IPS-15b (cell line): ENCODE data around the gene CERS1.

Experiments used
- H3K27me3 ChIP-seq: one replicate; pipeline ENCODE4 v1.6.1; 2013; ENCODE audit warnings: low read length; ENCODE audit not compliant: control insufficient read depth, insufficient read depth
- H3K36me3 ChIP-seq: one replicate; pipeline ENCODE4 v1.6.1; 2013; ENCODE audit warnings: low read length; ENCODE audit not compliant: control insufficient read depth, insufficient read depth
- H3K4me1 ChIP-seq: one replicate; pipeline ENCODE4 v1.6.1; 2013; ENCODE audit warnings: mild to moderate bottlenecking, low read length; ENCODE audit not compliant: control insufficient read depth, insufficient read depth
- H3K4me3 ChIP-seq: one replicate; pipeline ENCODE4 v1.5.1; 2013; ENCODE audit warnings: low read depth, low read length
- H3K9ac ChIP-seq: one replicate; pipeline ENCODE4 v1.6.1; 2013; ENCODE audit warnings: low read depth, mild to moderate bottlenecking, low read length
- H3K9me3 ChIP-seq: one replicate; pipeline ENCODE4 v1.6.1; 2013; ENCODE audit warnings: mild to moderate bottlenecking, low read length; ENCODE audit not compliant: control insufficient read depth, insufficient read depth

Gene CERS1

DNA sequence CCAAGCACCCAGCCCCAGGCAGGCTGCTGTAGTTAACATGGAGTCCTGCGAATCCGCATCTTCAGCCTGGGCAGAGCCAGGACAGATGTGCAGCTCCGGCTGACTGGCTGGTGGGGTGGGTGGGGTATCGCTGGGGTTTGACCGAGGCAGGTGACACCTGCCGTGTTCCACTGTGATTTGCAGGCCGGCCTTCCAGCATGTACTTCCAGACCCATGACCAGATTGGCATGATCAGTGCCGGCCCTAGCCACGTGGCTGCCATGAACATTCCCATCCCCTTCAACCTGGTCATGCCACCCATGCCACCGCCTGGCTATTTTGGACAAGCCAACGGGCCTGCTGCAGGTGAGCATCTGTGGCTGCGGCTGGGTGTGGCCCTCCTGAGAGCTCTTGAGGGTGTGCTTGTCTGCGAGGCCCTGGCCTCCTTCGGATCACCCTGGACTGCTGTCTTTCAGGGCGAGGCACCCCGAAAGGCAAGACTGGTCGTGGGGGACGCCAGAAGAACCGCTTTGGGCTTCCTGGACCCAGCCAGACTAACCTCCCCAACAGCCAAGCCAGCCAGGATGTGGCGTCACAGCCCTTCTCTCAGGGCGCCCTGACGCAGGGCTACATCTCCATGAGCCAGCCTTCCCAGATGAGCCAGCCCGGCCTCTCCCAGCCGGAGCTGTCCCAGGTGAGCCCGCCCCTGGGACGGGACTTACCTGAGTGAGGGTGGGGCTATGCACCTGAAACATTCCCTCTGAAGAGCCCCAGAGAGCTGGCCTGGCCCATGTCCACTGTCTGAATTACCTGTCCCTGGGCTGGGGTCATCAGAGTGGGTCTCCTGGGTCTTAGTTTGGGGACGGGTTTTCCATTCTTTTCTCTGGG is 30.6 kb downstream of the CERS1 start:
- Histone ChIP-seq H3K9ac (no peak overlapping the region), H3K36me3 (peaks cover 63% of the 10 kb centered on the region), H3K4me3 (no peak overlapping the region), H3K9me3 (no peaks in the 10 kb centered on the region), H3K4me1 (no peaks in the 10 kb centered on the region), H3K27me3 (no peaks in the 10 kb centered on the region)

DNA sequence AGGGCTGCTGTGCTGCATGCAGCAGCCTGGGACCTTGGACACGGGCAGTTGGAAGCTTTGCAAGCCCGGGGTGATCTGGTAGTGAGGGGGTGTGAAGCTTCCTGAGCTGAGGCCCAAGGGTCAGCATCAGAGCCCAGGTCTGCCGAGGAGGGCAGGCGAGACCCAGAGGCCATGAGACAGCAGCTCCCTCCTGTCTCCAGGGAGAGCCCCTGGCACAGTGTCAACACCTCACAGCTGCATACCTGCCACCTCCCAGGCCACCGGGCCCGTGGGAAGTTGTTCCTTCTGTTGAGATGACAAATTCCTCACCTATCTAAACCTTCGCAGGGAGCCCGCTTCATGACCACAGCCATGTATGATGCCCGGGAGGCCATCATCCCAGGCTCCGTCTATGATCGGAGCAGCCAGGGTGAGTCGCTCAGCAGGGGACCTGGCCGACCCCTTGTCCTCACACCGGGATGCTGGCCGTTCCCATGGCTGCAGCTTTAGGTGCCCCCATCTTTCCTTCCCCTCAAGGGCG is 32.1 kb downstream of the CERS1 start:
- no peak overlapping the region for H3K4me3 ChIP-seq
- no peaks in the 10 kb centered on the region for H3K4me1 ChIP-seq
- no peaks in the 10 kb centered on the region for H3K27me3 ChIP-seq
- H3K36me3 ChIP-seq, result peaks cover 76% of the 10 kb centered on the region
- H3K9me3 ChIP-seq, result no peaks in the 10 kb centered on the region
- no peak overlapping the region for H3K9ac ChIP-seq

DNA sequence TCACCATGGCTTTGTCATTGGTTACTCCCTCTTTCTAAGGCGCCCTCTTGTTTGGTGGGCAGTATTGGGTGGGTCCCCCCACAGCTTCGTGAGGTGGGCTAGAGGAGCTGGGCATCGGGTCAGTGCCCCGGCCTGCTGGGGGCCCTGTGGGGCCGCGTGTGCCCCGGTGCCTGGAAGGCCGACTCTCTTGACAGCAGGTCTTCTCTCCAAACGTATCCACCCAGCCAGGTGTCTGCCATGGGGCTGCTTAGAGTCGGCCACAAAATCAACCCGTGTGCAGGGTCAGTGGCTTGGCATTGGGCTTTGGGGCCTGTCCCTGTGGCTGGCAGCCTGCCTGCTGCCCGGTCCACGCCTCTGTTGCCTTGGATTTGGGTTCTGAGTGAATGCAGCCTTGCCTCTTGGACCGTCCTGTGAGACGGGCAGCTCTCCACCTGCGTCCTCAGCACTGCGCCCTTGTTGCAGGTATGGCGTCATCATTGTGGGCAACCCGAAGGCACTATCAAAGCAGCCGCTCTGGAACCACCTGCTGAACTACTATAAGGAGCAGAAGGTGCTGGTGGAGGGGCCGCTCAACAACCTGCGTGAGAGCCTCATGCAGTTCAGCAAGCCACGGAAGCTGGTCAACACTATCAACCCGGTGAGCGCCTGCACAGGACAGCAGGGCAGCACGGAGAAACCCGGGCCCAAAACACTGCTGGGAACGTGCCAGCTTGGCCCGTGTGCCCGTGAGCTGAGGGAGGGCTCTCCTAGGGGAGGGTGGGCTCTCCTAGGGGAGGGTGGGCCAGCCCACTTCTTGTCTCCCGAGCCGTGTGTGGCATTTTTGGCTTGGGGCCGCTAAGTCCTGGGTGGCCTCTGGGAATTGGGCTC is 32.7 kb downstream of the CERS1 start:
- H3K9ac ChIP-seq, result no peak overlapping the region
- no peaks in the 10 kb centered on the region for H3K4me1 ChIP-seq
- H3K4me3 ChIP-seq, result no peak overlapping the region
- no peaks in the 10 kb centered on the region for H3K9me3 ChIP-seq
- H3K36me3 ChIP-seq, result peaks cover 81% of the 10 kb centered on the region
- H3K27me3 ChIP-seq, result no peaks in the 10 kb centered on the region

DNA sequence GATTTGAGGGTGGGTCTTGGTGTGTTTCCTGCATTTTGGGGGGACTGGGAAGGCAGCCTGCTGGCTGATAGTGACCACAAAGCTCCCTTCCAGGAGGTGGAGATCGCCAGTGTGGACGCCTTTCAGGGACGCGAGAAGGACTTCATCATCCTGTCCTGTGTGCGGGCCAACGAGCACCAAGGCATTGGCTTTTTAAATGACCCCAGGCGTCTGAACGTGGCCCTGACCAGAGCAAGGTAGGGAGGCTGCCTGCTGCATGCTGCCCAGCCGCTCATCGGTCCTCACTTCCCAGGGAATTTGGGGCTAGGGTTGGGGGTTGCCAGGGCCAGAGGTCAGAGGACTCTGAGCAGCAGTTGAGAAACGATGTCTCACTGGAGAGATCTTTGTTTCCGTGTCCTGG is 34.0 kb downstream of the CERS1 start:
- Histone ChIP-seq H3K9me3 (no peaks in the 10 kb centered on the region), H3K4me3 (no peak overlapping the region), H3K9ac (no peak overlapping the region), H3K27me3 (no peaks in the 10 kb centered on the region), H3K4me1 (no peaks in the 10 kb centered on the region), H3K36me3 (peaks cover 80% of the 10 kb centered on the region)

DNA sequence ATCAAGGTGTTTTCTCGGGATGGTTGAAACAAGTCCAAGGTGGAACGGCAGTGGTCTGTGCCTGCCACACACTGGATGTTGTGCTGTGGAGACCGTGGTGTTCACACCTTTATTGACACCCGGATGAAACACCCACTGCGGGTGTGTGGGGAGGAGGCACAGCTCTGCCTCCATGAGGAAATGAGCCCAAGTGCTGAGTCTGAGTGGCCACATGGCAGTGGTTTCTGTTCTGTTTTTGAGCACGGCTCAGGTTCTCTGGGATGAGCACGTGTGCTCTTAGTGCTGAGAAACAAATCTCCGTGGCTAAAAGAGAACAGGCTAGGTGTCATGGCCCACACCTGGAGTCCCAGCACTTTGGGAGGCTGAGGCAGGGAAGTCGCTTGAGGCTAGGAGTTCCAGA is 34.7 kb downstream of the CERS1 start:
- Histone ChIP-seq H3K4me1 (no peaks in the 10 kb centered on the region), H3K9me3 (no peaks in the 10 kb centered on the region), H3K27me3 (no peaks in the 10 kb centered on the region), H3K4me3 (no peak overlapping the region), H3K36me3 (peaks cover 87% of the 10 kb centered on the region), H3K9ac (no peak overlapping the region)

DNA sequence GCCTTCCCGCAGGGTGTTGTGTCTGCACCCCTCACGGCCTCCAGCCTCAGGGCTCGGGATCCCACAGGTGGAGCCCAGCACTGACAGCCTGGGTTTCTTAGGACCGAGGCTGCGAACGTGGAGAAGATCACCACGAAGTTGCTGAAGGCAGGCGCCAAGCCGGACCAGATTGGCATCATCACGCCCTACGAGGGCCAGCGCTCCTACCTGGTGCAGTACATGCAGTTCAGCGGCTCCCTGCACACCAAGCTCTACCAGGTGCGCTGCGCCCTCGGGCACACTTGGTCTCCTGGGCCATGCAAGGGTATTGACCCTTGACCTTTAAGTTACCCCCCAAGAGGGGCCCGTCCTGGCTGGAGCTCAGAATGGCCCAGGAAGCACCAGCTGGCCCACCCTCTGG is 35.2 kb downstream of the CERS1 start:
- Histone ChIP-seq H3K36me3 (peaks cover 89% of the 10 kb centered on the region), H3K9me3 (no peaks in the 10 kb centered on the region), H3K9ac (no peak overlapping the region), H3K4me1 (no peaks in the 10 kb centered on the region), H3K4me3 (no peak overlapping the region), H3K27me3 (no peaks in the 10 kb centered on the region)

DNA sequence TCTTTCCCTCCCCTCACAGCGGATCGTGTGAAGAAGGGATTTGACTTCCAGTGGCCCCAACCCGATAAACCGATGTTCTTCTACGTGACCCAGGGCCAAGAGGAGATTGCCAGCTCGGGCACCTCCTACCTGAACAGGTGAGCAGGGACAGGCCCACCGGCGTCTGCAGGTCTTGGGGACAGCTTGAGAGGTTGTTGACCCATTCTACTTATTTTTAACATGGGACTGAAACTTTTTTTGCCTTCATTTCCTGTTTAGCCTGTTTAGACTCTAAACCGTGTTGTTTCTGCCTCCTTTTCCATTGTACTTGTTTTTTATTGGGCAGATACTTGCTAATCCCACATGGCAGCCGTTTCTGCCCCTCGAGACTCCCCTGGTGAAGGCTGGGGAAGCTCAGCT is 35.7 kb downstream of the CERS1 start:
- Histone ChIP-seq H3K9me3 (no peaks in the 10 kb centered on the region), H3K4me1 (no peaks in the 10 kb centered on the region), H3K36me3 (peaks cover 89% of the 10 kb centered on the region), H3K9ac (no peak overlapping the region), H3K4me3 (no peak overlapping the region), H3K27me3 (no peaks in the 10 kb centered on the region)

DNA sequence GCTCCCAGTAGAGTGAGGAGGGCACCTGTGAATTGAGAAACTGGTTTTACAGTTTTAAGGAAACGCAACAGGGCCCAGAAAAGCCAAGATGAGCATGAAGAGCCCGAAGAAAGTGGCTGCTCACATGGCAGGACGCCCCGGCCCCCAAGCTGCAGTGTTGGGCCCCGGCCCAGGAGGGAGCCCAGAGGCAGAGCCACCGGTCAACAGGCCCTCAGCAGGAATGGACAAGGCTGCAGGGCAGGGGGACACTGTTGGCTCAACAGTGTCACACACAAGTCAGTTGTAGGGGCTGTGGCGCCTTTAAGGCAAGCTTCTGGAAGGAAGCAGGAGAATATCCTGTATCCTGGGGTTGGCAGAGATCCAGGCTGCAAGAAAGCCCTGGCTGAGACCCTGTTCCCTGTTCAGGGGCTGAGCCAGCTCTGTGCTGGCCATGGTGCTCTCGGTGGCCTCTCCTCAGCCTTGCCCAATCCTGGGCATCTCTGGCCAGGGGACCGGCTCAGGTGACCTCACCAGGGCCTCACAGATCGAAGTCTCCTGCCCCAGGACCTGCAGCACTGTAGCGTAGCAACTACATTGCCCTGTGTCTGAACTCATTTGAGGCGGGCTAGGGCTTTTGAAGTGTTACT is 36.2 kb downstream of the CERS1 start:
- H3K4me3 ChIP-seq, result no peak overlapping the region
- H3K9ac ChIP-seq, result no peak overlapping the region
- H3K36me3 ChIP-seq, result peaks cover 89% of the 10 kb centered on the region
- no peaks in the 10 kb centered on the region for H3K9me3 ChIP-seq
- H3K4me1 ChIP-seq, result no peaks in the 10 kb centered on the region
- no peaks in the 10 kb centered on the region for H3K27me3 ChIP-seq

DNA sequence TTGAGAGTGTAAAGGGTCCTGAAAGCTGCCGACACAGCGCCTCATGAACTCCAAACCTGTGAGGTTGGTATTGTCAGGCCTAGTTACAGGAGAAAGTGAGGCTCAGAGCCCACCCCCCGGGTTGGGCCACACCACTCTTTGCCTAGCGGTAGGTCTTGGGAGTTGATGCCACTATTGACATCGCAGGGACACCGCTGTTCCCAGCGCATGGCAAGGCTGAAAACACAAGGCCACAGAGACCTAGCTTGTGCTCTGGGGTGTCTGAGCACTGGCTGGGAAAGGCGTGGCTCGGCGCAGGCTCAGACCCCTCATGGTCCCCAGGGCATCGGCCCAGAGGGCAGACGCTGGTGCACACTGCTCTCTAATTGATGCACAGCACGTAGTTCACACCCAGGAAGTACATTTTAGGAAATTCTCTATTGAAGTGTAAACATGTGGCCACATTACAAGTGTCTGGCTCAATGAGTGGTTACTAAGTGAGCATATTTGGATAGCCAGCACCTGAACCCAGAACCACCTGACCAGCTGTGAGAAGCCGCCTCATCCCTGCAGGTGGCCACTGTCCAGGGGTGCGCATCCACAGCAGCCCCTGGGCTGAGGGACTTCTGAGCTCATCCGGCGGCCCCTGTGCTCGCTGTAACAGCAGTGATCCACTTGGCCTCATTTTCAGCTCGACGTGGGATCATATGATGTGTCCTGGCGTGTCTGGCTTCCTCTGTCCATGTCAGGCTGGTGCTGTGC is 36.9 kb downstream of the CERS1 start:
- Histone ChIP-seq H3K9ac (no peak overlapping the region), H3K4me1 (no peaks in the 10 kb centered on the region), H3K27me3 (no peaks in the 10 kb centered on the region), H3K9me3 (no peaks in the 10 kb centered on the region), H3K36me3 (peaks cover 94% of the 10 kb centered on the region), H3K4me3 (no peak overlapping the region)

DNA sequence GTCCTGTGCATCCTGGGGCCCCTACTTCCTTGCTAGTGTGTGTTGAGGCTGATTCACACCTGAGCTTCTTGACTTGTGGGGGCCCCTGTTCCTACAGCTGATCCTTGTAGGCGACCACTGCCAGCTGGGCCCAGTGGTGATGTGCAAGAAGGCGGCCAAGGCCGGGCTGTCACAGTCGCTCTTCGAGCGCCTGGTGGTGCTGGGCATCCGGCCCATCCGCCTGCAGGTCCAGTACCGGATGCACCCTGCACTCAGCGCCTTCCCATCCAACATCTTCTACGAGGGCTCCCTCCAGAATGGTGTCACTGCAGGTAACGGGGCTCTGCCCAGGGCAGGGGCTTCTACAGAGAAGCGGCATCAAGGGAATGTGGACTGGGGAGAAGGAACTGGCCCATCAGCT is 38.7 kb downstream of the CERS1 start:
- Histone ChIP-seq H3K27me3 (no peaks in the 10 kb centered on the region), H3K36me3 (peaks cover 93% of the 10 kb centered on the region), H3K4me1 (no peaks in the 10 kb centered on the region), H3K9ac (no peak overlapping the region), H3K9me3 (no peaks in the 10 kb centered on the region), H3K4me3 (no peak overlapping the region)
